GM18498 (cell line): ENCODE data around the gene RAB11FIP4.

ENCODE experiments used
- ATAC-seq: cut with Tn5 transposase; IDR thresholded peaks from one replicate; pipeline ENCODE4 v1.9.1; 2021; ENCODE audit warnings: mild to moderate bottlenecking, moderate library complexity; ENCODE audit not compliant: unreplicated experiment

Gene RAB11FIP4

DNA sequence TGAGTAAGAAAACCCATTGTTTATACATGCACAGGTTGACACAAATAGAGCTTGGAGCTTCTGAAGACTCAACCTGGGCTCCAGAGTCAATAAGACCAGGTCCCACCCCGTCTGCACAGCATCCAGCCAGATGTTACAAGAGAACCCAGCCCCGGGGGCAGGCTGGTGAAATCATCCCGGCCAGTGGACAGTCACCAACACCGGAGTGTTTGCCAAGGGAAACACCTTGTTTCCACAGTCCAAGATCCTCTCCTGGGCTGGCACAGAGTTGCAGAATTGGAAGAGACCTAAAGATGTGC lies 90.3 kb downstream of the RAB11FIP4 start:
- no peak for ATAC-seq

DNA sequence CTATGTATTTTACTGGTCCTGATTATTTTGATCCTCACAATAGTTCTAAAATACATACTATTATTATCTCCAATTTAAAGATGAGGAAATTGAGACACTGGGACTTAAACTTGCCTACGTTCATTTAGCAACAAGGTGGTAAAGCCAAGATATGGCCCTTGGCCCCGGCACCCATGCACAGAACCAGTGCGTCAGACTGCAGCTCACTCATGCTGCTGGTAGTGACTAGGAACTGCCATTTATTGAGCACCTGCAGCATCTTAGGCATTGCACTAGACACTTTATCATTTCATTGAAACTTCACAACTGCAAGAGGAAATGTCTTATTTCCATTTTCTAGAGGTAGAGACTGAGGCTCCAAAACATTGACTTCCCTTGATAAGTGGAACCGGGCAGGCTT lies 93.3 kb downstream of the RAB11FIP4 start:
- no peak for ATAC-seq

DNA sequence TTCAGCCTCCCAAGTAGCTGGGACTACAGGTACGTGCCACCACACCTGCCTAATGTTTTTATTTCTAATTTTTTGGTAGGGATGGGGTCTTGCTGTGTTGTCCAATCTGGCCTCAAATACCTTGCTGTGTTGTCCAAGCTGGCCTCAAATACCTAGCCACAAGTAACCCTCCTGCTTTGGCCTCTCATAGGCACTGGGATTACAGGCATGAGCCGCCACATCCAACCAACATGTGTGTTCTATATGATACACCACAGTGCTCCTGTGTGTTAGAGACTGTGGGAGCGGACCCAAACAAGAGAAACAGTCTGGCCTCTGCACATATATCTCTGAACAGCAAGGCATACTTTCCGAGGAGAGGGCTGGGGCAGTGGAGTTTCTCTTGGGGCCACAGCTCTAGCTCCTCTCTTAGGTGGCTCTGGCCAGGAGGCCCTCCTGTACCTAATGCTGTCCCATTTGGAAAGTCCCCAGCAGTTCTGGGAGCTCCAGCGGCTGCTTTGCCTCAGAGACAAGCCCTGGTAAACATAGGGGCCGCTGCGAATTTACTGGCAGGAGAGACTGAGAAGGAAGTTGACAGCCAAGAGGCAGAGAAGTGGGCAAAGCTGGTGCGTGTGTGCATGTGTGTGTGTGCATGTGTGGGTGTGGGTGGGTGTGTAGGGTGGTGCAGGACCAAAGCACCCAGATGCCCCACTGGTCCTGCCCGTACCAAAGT lies 95.0 kb downstream of the RAB11FIP4 start:
- no peak for ATAC-seq

DNA sequence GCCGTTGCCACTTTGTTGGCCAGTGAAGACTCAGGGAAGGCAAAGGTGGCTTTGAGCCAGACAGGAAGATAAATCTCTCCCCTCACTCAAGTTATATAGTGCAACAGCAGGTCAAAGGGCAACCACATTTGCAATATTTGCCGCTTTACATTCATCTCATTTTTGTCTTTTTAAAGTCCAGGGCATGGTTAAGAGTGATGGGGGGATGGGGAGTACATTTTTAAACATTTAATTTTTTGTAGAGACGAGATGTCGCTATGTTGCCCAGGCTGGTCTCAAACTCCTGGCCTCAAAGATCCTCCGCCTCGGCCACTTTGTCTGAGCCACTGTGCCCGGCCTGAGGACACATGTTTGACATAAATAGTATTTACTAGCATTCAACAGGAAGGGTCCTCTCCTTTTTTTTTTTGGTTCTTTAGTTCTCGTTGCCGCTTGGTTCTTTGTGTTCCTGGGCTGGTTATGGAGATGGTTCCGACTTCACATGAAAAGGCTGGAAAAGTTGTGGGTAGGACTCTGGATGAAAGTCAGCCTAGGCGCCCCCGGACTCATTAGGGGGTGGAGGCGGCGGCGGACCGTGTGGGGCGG lies 95.7 kb downstream of the RAB11FIP4 start:
- ATAC-seq = no peak

DNA sequence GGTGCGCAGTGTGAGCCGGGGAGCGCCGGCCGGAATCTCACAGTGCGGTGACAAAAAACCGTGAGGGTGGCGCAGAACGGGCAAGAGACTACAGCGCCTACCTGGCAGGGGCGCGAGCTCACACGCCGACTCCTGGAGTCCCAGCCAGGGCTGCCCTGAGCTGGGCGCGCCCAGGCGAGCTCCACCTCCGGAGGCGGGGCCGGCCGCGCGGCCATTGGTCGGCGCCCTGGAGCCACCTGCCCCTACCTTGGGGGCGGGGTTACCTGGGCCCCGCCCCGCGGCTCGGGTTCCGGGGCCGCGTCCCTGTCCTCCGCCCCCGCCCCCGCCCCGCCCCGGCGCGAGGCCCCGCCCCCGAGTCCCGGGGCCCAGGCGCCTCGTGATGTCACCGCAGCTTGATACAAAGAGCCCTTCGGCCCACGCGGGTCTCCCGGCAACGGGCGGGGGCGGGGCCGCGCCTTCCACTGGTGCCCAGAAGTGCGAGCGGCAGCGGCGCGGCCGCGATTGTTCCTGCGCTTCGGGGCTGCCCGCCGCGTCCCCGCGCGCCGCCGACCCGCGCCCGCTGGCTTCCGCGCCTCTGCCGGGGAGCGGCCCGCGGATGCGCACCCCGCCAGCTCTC lies 96.3 kb downstream of the RAB11FIP4 start:
- ATAC-seq = peak; percentile 81

DNA sequence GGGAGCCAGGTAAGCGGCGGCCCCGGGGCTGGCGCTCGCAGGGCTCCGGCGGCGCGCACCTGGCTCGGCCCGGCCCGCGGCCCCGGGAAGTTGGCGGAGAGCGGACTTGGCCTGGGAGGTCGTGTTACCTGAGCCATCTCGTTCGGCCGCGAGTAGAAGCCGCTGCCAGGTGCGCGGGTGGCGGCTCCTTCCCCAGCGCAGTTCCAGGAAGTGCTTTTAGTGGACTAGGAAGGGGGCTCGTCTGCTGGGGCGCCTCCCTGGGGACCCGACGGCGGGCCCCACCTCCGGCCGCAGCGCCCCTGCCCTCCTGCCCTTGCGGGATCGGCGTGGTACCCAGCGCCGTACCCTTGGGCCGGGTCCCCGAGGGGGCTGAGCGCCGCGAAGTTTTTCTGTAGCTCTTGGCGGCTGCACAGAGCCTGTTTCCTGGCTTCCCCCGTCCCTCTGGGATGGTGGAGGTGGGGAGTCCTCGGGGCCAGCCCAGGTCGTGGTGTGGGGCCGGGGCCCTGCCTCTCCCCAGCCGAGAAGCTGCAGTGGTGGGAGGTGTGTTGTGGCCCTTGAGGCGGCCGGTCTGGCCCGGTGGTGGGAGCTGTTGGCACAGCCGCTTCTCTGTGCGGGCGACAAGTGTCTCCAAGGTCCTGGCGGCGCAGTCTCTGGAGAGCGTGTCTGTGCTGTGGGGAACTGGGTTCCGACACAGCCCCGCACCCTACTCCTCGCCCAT lies 96.9 kb downstream of the RAB11FIP4 start:
- peak; percentile 23 for ATAC-seq

DNA sequence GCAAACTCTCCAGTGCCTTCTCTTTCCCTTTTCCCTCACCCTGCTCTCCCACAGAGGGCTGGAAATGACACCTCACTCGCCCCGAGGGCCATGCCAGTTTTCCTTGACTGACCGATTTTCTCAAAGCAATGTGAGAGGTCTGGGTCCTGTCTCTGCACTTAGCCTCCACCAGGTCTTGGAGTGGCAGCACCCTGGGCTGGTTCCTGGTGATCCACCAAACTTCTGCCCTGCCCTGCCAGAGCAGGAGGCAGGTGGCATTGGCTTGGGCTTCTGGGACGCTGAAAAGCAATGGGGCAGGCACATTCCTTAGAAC lies 97.5 kb downstream of the RAB11FIP4 start:
- ATAC-seq = no peak

DNA sequence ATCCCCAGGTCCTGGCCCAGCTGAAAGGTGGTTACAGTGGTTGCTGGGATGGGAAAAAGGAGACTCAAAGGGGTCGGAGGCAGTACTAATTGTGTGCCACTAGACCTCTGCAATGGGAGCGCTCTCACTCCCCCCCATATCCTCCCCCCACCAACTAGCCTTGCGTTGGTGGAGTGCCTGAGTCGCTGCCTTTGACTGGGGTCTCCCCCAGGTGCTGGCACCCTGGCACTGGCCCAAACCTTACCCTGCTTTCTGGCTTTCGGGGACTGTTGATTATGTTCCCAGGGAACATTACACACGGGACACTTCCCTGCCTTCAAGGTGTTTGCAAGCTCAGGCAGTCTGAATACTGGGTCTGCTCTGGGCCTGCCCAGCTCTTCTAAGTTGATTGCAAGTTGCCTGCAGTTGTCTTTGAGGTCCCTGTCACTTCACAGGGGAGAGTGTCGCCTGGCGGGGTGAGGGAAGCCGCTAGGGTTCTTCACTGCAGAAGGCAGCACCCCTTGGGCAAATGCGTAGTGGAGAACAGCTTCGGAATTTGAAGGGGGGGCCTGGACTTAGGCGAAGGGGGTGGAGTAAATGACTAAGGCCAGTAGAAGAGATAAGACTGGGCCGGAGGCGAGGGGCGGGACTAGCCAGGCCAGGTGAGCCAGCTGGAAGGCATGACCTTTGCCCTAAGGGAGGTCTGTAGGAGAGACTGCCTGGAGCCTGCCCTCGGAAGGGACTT lies 98.0 kb downstream of the RAB11FIP4 start:
- ATAC-seq = no peak

DNA sequence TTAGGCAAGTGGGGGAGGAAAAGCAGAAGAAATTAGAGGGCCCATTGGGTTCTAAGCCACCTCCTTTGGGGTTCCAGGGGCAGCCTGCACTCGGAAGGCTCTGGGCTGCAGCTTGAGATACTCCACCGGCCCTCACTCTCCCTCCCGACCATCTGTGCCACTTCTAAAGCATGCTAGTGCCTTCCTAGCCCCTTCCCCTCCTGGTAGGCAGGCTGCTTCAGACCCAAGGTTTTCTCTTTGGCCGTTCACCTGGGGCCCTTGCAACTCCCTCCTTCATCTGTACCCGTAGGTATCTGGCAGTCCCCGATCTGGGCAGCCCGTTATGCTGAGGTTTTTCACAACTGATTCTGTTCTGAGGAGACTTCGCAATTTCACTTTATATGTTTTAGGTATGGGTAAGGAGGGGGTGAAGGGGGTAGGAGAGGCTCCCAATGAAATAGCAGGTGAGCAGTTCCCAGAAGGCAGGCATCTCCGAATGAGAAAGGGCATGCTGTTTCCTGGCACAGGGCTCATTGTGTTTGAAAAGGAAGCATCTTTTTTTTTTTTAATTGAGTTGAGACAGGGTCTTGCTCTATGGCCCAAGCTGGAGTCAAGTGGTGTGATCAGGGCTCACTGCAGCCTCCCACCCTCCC lies 98.7 kb downstream of the RAB11FIP4 start:
- no peak for ATAC-seq

DNA sequence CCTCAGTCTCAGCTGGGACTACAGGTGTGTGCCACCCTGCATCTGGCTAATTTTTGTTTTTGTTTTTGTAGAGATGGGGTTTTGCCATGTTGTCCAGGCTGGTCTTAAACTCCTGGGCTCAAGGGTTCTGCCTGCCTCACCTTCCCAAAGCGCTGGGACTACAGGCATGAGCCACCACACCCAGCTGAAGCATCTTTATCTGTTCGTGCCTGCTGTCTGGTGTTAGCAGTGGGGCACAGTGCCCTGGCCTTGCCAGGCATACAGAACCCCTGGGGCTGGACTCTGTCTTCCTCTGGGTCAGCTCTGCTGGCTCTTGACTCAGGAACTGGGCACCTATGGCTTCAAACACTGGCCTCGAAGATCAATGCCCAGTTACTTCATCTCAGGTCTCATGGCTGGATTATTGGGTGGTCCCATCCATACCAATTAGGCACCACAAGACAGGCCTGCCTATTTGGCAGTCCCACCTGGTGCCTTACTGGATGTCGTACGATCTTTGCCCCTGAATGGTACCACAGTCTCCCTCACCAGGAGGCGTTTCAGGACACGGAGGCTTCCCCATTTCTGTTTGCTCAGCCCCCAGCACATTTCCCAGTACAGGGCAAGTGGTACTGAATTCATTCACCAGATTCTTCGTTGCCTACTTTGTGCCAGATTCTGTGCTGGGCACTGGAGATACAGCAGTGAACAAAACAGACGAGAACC lies 99.3 kb downstream of the RAB11FIP4 start:
- no peak for ATAC-seq

DNA sequence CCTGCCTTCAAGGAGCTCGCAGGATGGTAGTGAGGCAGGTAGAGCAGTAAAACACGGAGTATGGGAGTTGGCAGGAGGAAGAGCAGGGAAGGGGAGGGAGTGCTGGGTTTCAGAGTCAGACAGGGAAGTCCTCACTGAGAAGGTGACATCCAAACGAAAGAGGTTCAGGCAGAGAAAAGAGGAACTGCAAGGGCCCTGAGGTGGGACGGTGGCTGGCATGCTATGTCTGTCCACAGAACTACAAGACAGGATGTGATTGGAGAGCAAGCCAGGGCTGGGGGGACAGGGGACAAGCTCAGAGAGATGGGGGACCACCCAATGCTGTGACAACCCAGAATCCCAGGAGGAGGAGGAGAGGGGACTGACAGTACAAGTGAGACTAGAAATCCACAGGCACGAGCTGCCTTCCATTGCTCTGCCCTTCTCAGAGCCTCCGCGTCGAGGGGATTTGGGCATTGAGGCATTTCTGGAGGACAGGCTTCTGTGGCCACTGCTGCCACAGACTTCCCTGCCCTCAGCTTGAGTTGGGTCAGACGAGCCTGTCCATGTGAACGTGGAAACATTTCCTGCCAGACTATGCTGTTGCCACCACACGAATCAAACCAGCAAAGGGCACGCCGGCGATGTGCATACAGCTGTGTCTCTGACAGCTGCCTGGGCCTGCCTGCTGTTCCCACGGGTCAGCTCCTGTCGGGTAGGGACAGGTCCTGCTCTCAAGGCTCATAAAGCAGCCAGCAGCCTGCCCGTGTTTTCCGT lies 100.1 kb downstream of the RAB11FIP4 start:
- no peak for ATAC-seq

DNA sequence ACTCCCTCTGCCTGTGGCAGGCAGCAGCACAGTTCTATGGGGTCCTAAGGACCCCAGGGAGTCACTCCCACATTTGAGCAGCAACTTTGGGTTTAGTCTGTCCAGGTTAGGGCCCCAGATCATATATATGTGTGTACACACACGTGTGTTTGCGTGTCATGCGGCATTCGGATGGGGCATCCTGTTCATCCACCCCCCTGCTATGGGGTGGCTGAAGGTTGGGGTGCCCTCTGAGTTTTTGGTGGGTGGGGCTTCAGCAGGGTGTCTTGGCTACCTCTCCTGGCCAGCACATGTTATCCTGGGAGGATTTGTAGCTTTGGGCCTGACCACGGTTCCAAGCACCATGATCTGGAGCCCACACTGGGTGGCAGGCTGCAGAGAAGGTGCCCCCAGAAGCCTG lies 100.7 kb downstream of the RAB11FIP4 start:
- ATAC-seq = no peak

DNA sequence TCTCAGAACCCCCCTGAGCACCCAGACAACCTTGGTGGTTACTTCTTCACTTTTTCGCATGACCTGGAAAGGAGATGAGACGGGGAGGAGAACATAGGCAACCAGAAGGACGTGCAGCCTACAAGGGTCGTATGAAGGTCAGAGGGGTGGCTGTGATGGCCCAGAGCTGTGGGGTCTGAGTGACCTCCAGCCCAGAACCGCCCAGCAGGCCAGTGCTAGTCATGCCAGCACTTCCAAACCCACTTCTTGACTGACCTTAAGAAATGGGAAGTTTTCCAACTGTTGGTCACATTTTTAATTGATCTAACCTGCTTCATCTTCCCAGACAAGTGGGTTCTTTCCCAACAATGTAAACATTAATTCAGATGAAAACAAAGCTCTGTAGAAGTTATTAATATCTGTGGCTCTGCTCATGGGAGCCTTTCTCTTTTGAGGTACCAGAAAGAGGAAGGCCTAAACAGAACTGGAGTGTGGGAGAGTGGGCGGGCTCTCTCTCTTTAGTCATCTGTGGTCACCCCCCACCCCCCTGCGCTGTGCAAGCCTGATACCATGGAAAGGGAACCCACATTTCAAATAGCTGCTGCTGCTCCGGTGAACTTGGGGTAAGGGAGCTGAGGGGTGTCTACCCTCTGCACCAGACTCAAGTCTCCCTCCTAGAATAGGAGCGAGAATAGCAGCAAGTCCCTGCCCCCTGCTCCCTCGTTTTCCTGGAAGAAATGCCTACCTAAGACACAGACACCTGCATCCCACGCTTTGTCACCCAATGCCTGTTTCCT lies 101.6 kb downstream of the RAB11FIP4 start:
- no peak for ATAC-seq

DNA sequence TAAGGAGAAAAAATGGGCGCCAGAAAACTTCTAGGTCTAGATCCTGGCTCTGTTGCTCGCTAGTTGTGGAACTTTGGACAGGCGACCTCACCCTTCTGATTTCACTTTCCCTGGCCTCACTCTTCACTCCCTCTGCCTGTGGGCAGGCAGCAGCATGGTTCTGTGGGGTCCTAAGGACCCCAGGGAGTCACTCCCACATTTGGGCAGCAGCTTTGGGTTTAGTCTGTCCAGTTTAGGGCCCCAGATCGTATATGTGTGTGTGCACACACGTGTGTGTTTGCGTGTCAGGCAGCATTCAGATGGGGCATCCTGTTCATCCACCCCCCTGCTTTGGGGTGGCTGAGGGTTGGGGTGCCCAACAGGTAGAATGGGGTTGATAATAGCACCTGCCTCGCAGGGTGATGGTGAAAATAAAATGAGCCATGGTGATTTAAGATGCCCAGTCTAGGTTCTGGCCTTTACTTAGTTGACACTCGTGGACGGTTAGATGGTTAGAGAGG lies 102.2 kb downstream of the RAB11FIP4 start:
- no peak for ATAC-seq

DNA sequence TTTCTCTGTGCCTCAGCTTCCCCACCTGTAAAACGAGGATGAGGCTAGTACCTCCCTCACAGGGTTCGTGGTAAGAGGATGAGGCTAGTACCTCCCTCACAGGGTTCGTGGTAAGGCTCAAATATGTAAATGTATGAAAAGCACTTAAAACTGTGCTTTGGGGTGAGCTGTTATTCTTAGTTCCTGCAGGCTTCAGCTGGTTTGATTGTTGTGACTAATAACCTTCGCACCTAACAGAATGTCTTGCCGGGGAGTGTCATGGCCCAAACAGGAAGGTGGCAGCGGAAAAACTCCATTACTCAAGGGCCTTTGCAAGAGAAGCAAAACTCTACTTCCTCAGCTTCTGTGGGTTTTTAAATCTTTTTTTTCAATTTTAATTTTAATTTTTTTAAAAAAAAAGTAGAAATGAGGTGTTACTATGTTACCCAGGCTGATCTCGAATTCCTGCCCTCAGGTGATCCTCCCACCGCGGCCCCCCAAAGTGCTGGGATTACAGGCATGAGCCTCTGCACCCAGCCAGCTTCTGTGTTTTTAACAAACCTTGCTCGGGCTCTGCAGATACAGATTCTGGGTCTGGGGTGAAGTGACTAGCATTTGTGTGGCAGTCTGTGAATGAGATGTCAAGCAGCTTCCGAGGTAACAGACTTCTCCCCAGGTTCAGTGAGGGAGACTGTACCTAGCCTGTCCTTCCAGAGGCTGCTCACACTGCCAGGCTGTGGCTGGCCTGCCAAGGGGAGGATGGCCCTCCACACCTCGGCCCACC lies 103.0 kb downstream of the RAB11FIP4 start:
- ATAC-seq = peak; percentile 60

DNA sequence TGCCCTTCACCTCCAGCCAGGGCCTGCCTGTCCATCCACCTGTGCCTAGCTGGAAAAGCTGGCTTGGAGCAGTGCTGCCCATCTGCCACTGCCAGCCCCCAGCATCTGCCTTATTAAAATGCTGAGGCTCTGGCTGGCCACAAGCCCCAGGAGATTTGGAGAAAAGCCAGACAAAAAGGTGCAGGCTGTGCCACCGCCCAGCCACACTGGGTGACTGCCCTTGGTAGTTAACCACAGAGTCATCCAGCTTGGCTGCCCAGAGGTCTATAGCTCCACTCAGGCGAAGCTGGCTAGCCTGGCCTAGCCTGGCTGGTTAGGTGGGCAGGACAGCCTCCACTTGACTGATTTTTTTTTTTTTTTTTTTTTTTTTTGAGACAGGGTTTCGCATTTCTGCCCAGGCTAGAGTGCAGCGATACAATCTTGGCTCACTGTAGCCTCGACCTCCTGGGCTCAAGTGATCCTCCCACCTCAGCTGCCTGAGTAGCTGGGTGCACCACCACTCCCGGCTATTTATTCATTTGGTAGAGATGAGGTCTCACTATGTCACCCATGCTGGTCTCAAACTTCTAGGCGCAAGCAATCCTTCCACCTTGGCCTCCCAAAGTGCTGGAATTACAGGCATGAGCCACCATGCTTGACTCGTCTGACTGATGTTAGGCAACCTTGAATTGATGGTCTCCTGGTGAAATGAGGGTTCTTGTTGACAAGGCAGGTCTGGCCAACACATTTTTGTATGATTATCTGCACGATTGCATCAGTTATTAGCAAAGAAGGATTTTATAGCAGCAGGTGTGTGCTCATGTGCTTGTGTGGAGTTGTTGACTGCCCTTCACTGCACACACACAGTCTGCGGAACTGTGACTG lies 103.8 kb downstream of the RAB11FIP4 start:
- ATAC-seq = no peak

DNA sequence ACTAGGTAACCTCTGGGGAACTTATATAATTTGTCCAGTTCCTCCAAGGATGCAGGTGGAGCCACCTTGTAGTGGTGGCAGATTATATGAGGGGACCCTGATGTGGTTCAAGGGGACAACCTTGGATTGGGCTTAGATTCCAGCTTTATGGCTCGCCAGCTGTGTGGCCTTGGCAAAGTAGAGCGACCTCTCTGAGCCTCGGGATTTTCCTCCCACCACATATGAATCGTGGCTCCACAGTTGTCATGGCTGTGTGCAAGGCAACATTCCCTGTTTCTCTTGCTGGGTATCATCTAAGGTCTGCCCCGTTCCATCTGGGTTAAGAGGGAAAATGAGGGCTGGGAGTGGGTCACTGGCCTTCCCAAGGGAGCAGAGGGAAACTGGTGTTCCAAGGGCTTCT lies 104.6 kb downstream of the RAB11FIP4 start:
- ATAC-seq = no peak
